ENCODE results near the gene PTP4A2. TPM values are rescaled to one million over a fixed set of nuclear protein-coding genes. Genes with fewer than 3 reads are reported as not detected.

PTP4A2 gene
- total and polyA plus RNA-seq, 2 donors from 2014 or later = 130 to 236 TPM

DNA sequence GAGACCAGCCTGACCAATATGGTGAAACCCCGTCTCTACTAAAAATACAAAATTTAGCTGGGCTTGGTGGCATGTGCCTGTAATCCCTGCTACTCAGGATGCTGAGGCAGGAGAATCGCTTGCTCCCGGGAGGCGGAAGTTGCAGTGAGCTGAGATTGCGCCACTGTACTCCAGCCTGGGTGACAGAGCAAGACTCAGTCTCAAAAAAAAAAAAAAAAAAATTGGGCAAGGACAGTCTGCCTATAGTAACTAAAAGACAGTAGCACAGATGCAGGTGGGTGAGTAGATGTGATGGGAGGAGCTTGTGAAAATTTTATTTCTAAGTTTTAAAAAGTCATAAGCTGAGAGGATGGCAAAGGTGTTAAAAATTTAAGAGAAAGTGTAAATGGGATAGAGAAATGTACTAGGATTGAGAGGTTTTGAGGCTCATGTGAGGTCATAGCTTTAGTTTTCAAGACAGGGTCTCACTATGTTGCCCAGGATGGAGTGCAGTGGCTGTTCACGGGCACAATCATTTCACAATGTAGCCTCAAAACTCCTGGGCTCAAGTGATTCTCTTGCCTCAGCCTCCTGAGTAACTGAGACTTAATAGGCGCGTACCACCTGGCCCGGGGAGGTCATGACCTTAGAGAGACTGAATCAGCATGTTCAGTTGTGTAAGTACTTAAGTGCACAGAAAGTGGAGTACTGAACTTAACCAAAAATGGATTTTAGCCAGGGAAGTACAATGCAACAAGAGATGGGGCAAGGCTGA lies 33.7 kb downstream of the PTP4A2 start:
- Histone ChIP-seq H3K36me3 (ENCODE audit: control insufficient read depth in 2 of 3, insufficient read depth in 3 of 3, low read length in 3 of 3) (peaks cover 7 to 23% (median 9%) of the 10 kb centered on the region in 3 donors), H3K27me3 (ENCODE audit: control insufficient read depth, insufficient read depth, low read length) (no peaks in the 10 kb centered on the region), H3K9me3 (ENCODE audit: control insufficient read depth in 2 of 3, insufficient read depth in 1 of 3, low read length in 3 of 3) (no peaks in the 10 kb centered on the region), H3K27ac (ENCODE audit: low read depth in 2 of 2, low read length in 2 of 2) (no peak overlapping the region), H3K4me3 (ENCODE audit: low read length in 3 of 3) (no peak overlapping the region), H3K4me1 (ENCODE audit: control insufficient read depth in 2 of 3, insufficient read depth in 2 of 3, low read depth in 1 of 3, low read length in 3 of 3) (no peaks in the 10 kb centered on the region), H3K9ac (ENCODE audit: low read length in 3 of 3) (no peak overlapping the region)
- TF ChIP-seq CTCF (IDR thresholded peaks at IDR 0.05; ENCODE audit: borderline replicate concordance, extremely low read depth, insufficient read depth) = no peak
- intact Hi-C loops (cut with DNase I) = no loop called here
- FAIRE-seq (no peak), DNase-seq (no peak)

- FAIRE-seq (no peak), DNase-seq (no peak)
- no peak overlapping the region for H3K27ac ChIP-seq (ENCODE audit: low read depth in 2 of 2, low read length in 2 of 2)
- H3K9ac ChIP-seq (ENCODE audit: low read length in 3 of 3) = no peak overlapping the region
- H3K4me3 ChIP-seq (ENCODE audit: low read length in 3 of 3) = no peak overlapping the region
- H3K9me3 ChIP-seq (ENCODE audit: control insufficient read depth in 2 of 3, insufficient read depth in 1 of 3, low read length in 3 of 3) = no peaks in the 10 kb centered on the region
- H3K36me3 ChIP-seq (ENCODE audit: control insufficient read depth in 2 of 3, insufficient read depth in 3 of 3, low read length in 3 of 3) = peaks cover 4 to 16% (median 5%) of the 10 kb centered on the region in 3 donors
- H3K27me3 ChIP-seq (ENCODE audit: control insufficient read depth, insufficient read depth, low read length) = no peaks in the 10 kb centered on the region
- intact Hi-C loops (cut with DNase I) = no loop called here
- no peak for TF ChIP-seq CTCF (IDR thresholded peaks at IDR 0.05; ENCODE audit: borderline replicate concordance, extremely low read depth, insufficient read depth)
- no peaks in the 10 kb centered on the region for H3K4me1 ChIP-seq (ENCODE audit: control insufficient read depth in 2 of 3, insufficient read depth in 2 of 3, low read depth in 1 of 3, low read length in 3 of 3)
These were observed 35.7 kb downstream of the PTP4A2 start for GRCh38 chr1:31902510-31902860.

- no peak overlapping the region for H3K27ac ChIP-seq (ENCODE audit: low read depth in 2 of 2, low read length in 2 of 2)
- peaks cover 0 to 11% (median under 1%) of the 10 kb centered on the region in 3 donors for H3K36me3 ChIP-seq (ENCODE audit: control insufficient read depth in 2 of 3, insufficient read depth in 3 of 3, low read length in 3 of 3)
- no peaks in the 10 kb centered on the region for H3K4me1 ChIP-seq (ENCODE audit: control insufficient read depth in 2 of 3, insufficient read depth in 2 of 3, low read depth in 1 of 3, low read length in 3 of 3)
- DNase-seq (no peak), FAIRE-seq (no peak)
- intact Hi-C loops (cut with DNase I) = no loop called here
- H3K4me3 ChIP-seq (ENCODE audit: low read length in 3 of 3) = no peak overlapping the region
- H3K9me3 ChIP-seq (ENCODE audit: control insufficient read depth in 2 of 3, insufficient read depth in 1 of 3, low read length in 3 of 3) = no peaks in the 10 kb centered on the region
- no peaks in the 10 kb centered on the region for H3K27me3 ChIP-seq (ENCODE audit: control insufficient read depth, insufficient read depth, low read length)
- no peak for TF ChIP-seq CTCF (IDR thresholded peaks at IDR 0.05; ENCODE audit: borderline replicate concordance, extremely low read depth, insufficient read depth)
- H3K9ac ChIP-seq (ENCODE audit: low read length in 3 of 3) = no peak overlapping the region
These were observed 36.2 kb downstream of the PTP4A2 start for GRCh38 chr1:31901838-31902509.

All from kidney (tissue), 14 donors.